CD4-positive, alpha-beta memory T cell (primary cell): Measurements from ENCODE around the gene MICAL3. TPM values are rescaled to one million over a fixed set of nuclear protein-coding genes. Genes with fewer than 3 reads are reported as not detected.
A peak's percentile ranks its signal among the peaks of the same experiment; 100 is the strongest.

Experiments
- CTCF ChIA-PET: fragments of 350-600 bp; sonication (Branson Sonifier 250); formaldehyde crosslinking; loops from one replicate; lab custom pipeline; 2021; ENCODE audit warnings: inconsistent platforms; ENCODE audit not compliant: partially characterized antibody; lab: Charles Lee
- POLR2A ChIA-PET: fragments of 350-600 bp; sonication (Branson Sonifier 250); formaldehyde crosslinking; loops from one replicate; lab custom pipeline; 2021; ENCODE audit not compliant: partially characterized antibody; lab: Charles Lee
- DNase-seq, 5 donors: peaks; one replicate each; pipeline versions ENCODE4 v3.0.0 to v3.0.0-alpha.2; 2020 to 2022; ENCODE audit warnings: mixed read lengths in 1 of 5
- H3K27ac ChIP-seq: one replicate; pipeline ENCODE4 v1.7.0; 2013; ENCODE audit warnings: low read depth, low read length
- H3K27me3 ChIP-seq: 2 replicates; pipeline ENCODE4 v1.7.0; 2013; ENCODE audit warnings: mild to moderate bottlenecking, low read length, moderate library complexity; ENCODE audit not compliant: insufficient read depth
- H3K36me3 ChIP-seq: 2 replicates; pipeline ENCODE4 v1.7.0; 2013; ENCODE audit warnings: mild to moderate bottlenecking, low read length, moderate library complexity; ENCODE audit not compliant: insufficient read depth
- H3K4me1 ChIP-seq: 2 replicates; pipeline ENCODE4 v1.7.0; 2013; ENCODE audit warnings: mild to moderate bottlenecking, low read length, moderate library complexity; ENCODE audit not compliant: insufficient read depth
- H3K4me3 ChIP-seq, 2 donors: one replicate each; pipeline ENCODE4 v1.7.0; 2013; ENCODE audit warnings: low read length in 2 of 2, mild to moderate bottlenecking in 1 of 2
- H3K9me3 ChIP-seq, 2 donors: one replicate each; pipeline ENCODE4 v1.7.0; 2013; ENCODE audit warnings: low read length in 2 of 2, control low read depth in 1 of 2; ENCODE audit not compliant: control insufficient read depth in 1 of 2
- H3K27ac Mint-ChIP-seq, 7 donors: one replicate each; pipeline ENCODE4 v1.8.0; 2020 to 2021; ENCODE audit warnings: mixed read lengths in 7 of 7, mild to moderate bottlenecking in 6 of 7, inconsistent platforms in 3 of 7, moderate library complexity in 3 of 7
- H3K27me3 Mint-ChIP-seq, 2 donors: one replicate each; pipeline ENCODE4 v1.8.0; 2020 to 2021; ENCODE audit warnings: mixed read lengths in 2 of 2
- H3K36me3 Mint-ChIP-seq, 2 donors: one replicate each; pipeline ENCODE4 v1.8.0; 2020 to 2021; ENCODE audit warnings: mixed read lengths in 2 of 2, inconsistent platforms in 1 of 2, mild to moderate bottlenecking in 1 of 2
- H3K4me1 Mint-ChIP-seq, 4 donors: one replicate each; pipeline ENCODE4 v1.8.0; 2020 to 2021; ENCODE audit warnings: mixed read lengths in 4 of 4, mild to moderate bottlenecking in 1 of 4
- H3K4me3 Mint-ChIP-seq, 8 donors: one replicate each; pipeline ENCODE4 v1.8.0; 2020 to 2021; ENCODE audit warnings: mixed read lengths in 8 of 8, mild to moderate bottlenecking in 7 of 8, moderate library complexity in 6 of 8, inconsistent platforms in 3 of 8
- H3K9me3 Mint-ChIP-seq, 8 donors: one replicate each; pipeline ENCODE4 v1.8.0; 2020 to 2021; ENCODE audit warnings: mixed read lengths in 8 of 8, mild to moderate bottlenecking in 5 of 8, inconsistent platforms in 3 of 8, moderate library complexity in 1 of 8
- intact Hi-C: fragments of 100-400 bp; cut with micrococcal nuclease; formaldehyde crosslinking; loops from one replicate; pipeline ENCODE4 v1.15.1; 2023
- polyA plus RNA-seq, 2 donors: library from polyadenylated mRNA; unstranded; fragments of 300-500 nt; fragmentation: Illumina TruSeq; gene quantifications; one replicate each; pipeline ENCODE4 v1.2.3, GENCODE V29; 2021
- total RNA-seq, 2 experiments: library from RNA; stranded (reverse); gene quantifications; one replicate each; pipeline ENCODE4 v1.2.3, GENCODE V29; 2021

MICAL3 gene
- total and polyA plus RNA-seq, 4 experiments from 2014 or later, result 0.97 to 28.9 (median 14.4) TPM

- Histone ChIP-seq H3K4me1 (no peaks in the 10 kb centered on the region), H3K4me3 (no peak overlapping the region), H3K27ac (no peak overlapping the region), H3K36me3 (peaks cover 16% of the 10 kb centered on the region), H3K9me3 (no peaks in the 10 kb centered on the region), H3K27me3 (no peaks in the 10 kb centered on the region)
- intact Hi-C loops, result no loop called here
- Mint-ChIP-seq H3K27me3 (no peaks in the 10 kb centered on the region), H3K27ac (peak overlapping the region in 1 of 7 donors; percentile 10), H3K4me3 (no peak overlapping the region), H3K36me3 (peaks cover 31 to 61% of the 10 kb centered on the region in 2 donors), H3K4me1 (no peaks in the 10 kb centered on the region), H3K9me3 (no peaks in the 10 kb centered on the region)
- ChIA-PET POLR2A (no interaction called here), CTCF (interaction anchor here (1.4 kb wide), 1 partner anchor 67 kb away, joined by 3 read pairs; no protein-coding TSS in a partner anchor)
- DNase-seq, result no peak
Observed at GRCh38 chr22:17808693-17809403, 215.5 kb downstream of the MICAL3 start.

- Mint-ChIP-seq H3K27me3 (no peaks in the 10 kb centered on the region), H3K36me3 (peaks cover 31 to 60% of the 10 kb centered on the region in 2 donors), H3K9me3 (no peaks in the 10 kb centered on the region), H3K27ac (peak overlapping the region in 2 of 7 donors; percentile 57), H3K4me3 (no peak overlapping the region), H3K4me1 (no peaks in the 10 kb centered on the region)
- Histone ChIP-seq H3K4me3 (no peak overlapping the region), H3K4me1 (no peaks in the 10 kb centered on the region), H3K36me3 (peaks cover 16% of the 10 kb centered on the region), H3K27ac (no peak overlapping the region), H3K27me3 (no peaks in the 10 kb centered on the region), H3K9me3 (no peaks in the 10 kb centered on the region)
- CTCF ChIA-PET, result interaction anchor here (1.4 kb wide), 1 partner anchor 66 kb away, joined by 3 read pairs; no protein-coding TSS in a partner anchor
- POLR2A ChIA-PET, result no interaction called here
- intact Hi-C loops, result no loop called here
- DNase-seq, result no peak
Observed at GRCh38 chr22:17807578-17808410, 216.6 kb downstream of the MICAL3 start.

DNA sequence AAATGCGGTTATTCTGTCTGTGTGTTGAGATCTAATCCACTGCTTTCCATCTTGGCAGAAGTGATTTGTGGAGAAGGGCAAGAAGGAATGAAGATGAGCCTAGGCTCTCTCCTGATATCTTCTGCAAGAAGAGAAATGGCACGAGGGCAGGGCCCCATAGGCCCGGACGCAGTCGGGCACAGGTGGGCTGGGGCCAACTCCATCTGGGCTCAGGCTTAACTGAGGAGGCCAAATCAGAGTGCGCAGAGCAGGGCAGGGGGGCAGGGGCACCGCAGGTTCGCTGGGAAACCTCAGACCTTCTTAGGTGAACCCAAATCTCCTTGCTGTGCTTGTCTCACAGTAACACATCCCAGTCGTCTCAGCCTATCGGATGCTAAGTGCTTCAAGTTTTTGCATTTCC lies 217.3 kb downstream of the MICAL3 start:
- H3K27ac ChIP-seq, result no peak overlapping the region
- Mint-ChIP-seq H3K27ac (peak overlapping the region in 1 of 7 donors; percentile 57), H3K4me3 (no peak overlapping the region), H3K9me3 (no peaks in the 10 kb centered on the region), H3K27me3 (no peaks in the 10 kb centered on the region), H3K4me1 (no peaks in the 10 kb centered on the region), H3K36me3 (peaks cover 31 to 59% of the 10 kb centered on the region in 2 donors)
- ChIA-PET CTCF (no interaction called here), POLR2A (no interaction called here)
- H3K9me3 ChIP-seq, result no peaks in the 10 kb centered on the region
- intact Hi-C loops, result no loop called here
- no peak overlapping the region for H3K4me3 ChIP-seq
- no peak for DNase-seq
- peaks cover 16% of the 10 kb centered on the region for H3K36me3 ChIP-seq
- H3K4me1 ChIP-seq, result no peaks in the 10 kb centered on the region
- no peaks in the 10 kb centered on the region for H3K27me3 ChIP-seq

DNA sequence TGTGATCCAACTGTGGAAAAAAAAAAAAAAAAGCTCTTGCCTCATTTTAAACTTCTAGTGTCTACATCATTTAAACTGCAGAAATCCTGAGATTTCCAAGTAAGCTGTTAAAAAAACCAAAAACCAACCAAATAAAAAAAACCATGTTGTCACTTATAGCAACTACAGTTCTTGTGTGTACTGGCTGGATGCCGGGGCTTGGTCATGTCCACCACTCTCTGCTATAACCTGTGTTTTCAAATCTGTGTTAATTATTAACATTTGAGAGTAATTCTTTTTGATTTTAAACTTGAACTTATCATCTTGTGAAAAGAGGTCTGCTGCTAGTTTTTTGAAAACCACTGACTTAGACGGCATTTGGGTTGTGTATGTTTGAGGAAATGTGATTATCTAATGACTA lies 217.9 kb downstream of the MICAL3 start:
- Histone ChIP-seq H3K9me3 (no peaks in the 10 kb centered on the region), H3K4me3 (no peak overlapping the region), H3K4me1 (no peaks in the 10 kb centered on the region), H3K27me3 (no peaks in the 10 kb centered on the region), H3K27ac (no peak overlapping the region), H3K36me3 (peaks cover 16% of the 10 kb centered on the region)
- POLR2A ChIA-PET, result no interaction called here
- Mint-ChIP-seq H3K9me3 (no peaks in the 10 kb centered on the region), H3K36me3 (peaks cover 31 to 56% of the 10 kb centered on the region in 2 donors), H3K27ac (no peak overlapping the region), H3K27me3 (no peaks in the 10 kb centered on the region), H3K4me1 (no peaks in the 10 kb centered on the region), H3K4me3 (no peak overlapping the region)
- DNase-seq, result no peak
- intact Hi-C loops, result no loop called here
- CTCF ChIA-PET, result interaction anchor here (1.1 kb wide), 1 partner anchor 24 kb away, joined by 3 read pairs; no protein-coding TSS in a partner anchor

- CTCF ChIA-PET, result interaction anchor here (1.4 kb wide), 1 partner anchor 61 kb away, joined by 3 read pairs; no protein-coding TSS in a partner anchor
- Mint-ChIP-seq H3K4me3 (no peak overlapping the region), H3K27me3 (no peaks in the 10 kb centered on the region), H3K27ac (no peak overlapping the region), H3K36me3 (peaks cover 22 to 48% of the 10 kb centered on the region in 2 donors), H3K9me3 (no peaks in the 10 kb centered on the region), H3K4me1 (no peaks in the 10 kb centered on the region)
- Histone ChIP-seq H3K36me3 (peaks cover 10% of the 10 kb centered on the region), H3K27me3 (no peaks in the 10 kb centered on the region), H3K4me1 (no peaks in the 10 kb centered on the region), H3K9me3 (no peaks in the 10 kb centered on the region), H3K27ac (no peak overlapping the region), H3K4me3 (no peak overlapping the region)
- intact Hi-C loops, result no loop called here
- DNase-seq, result no peak
- POLR2A ChIA-PET, result no interaction called here
Observed at GRCh38 chr22:17804331-17805080, 219.9 kb downstream of the MICAL3 start.

DNA sequence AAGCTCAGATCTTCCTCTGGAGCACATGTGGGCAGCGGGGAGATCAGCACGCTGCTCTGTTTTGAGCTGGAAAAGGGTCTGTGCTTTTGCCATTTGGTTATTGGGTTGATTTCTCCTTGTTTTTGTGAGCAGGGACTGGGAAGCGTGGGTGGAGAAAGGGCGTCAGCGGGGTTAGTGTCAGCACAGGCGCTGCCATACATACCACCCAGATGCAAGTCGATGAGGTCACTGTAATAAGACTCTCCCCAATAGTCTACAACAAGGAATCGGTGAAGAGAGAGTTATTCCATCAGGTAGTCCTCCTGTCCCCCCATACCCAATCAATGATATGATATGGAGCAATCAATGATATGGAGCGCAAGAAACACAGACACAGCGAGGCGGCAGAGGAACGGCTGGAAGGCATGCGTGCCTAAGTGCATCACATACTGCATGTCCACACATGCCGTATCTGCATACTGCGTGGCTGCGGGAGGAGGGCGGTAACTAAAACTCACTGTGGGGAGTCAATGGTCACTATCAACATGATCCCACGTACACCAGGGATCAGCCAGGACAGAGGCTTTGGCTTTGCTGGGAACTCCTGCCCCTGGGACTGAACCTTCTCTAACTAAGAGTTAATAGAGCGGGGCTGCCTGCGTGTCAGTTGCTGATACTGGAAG lies 220.6 kb downstream of the MICAL3 start:
- Mint-ChIP-seq H3K9me3 (no peaks in the 10 kb centered on the region), H3K4me1 (no peaks in the 10 kb centered on the region), H3K27me3 (no peaks in the 10 kb centered on the region), H3K4me3 (no peak overlapping the region), H3K36me3 (peaks cover 18 to 41% of the 10 kb centered on the region in 2 donors), H3K27ac (peak overlapping the region in 1 of 7 donors; percentile 26)
- H3K27ac ChIP-seq, result no peak overlapping the region
- peaks cover 10% of the 10 kb centered on the region for H3K36me3 ChIP-seq
- no peaks in the 10 kb centered on the region for H3K9me3 ChIP-seq
- H3K27me3 ChIP-seq, result no peaks in the 10 kb centered on the region
- H3K4me1 ChIP-seq, result no peaks in the 10 kb centered on the region
- intact Hi-C loops, result no loop called here
- CTCF ChIA-PET, result interaction anchor here (1.2 to 1.4 kb wide), 2 partner anchors 60 to 61 kb away, joined by 3 read pairs; no protein-coding TSS in a partner anchor
- no peak for DNase-seq
- no peak overlapping the region for H3K4me3 ChIP-seq
- POLR2A ChIA-PET, result no interaction called here
